HG03565 (cell line): Measurements from ENCODE around the gene METAP1.
"Not testable (repeated sequence)": the region's sequence is repeated elsewhere in the genome, so short reads cannot be mapped to it uniquely, and the experiment has no call there.

Experiments
- ATAC-seq: cut with Tn5 transposase; IDR thresholded peaks from one replicate; pipeline ENCODE4 v1.9.1; 2021; ENCODE audit warnings: mild to moderate bottlenecking, moderate library complexity; ENCODE audit not compliant: unreplicated experiment

Gene METAP1

DNA sequence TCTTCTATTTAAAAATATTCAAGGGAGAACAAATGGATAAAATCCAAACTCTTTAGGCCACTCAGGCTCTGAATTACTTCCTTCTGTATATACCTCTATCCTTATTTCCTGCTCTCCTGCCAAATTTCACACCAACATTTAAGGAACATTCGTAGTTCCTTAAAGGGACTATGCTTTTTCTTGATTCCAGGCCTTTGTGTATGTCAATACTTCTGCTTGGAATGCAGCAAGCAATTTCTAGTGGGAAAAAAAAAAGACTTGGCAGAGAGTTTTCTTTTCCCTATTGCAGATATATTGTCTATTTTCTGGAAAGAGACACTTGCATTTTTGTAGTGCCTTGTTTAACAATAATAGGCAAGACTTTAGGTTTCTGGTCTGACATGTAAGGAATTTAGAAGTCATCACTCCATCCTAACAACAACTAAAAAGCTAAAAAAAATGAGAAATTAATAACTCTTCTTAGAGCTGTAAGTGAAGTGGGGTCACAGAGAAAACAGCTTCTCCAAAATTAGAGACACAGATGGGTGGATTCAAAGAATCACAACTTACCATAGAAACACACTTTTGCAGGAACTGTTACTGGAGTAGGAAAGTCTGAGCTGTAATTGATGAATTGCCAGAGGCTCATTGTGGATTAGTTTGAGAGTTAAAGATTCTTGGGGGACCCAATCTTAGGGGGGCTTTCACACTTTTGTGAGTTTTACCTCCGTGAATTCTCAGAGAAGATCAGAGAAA lies 95.1 kb downstream of the METAP1 start:
- no peak for ATAC-seq

DNA sequence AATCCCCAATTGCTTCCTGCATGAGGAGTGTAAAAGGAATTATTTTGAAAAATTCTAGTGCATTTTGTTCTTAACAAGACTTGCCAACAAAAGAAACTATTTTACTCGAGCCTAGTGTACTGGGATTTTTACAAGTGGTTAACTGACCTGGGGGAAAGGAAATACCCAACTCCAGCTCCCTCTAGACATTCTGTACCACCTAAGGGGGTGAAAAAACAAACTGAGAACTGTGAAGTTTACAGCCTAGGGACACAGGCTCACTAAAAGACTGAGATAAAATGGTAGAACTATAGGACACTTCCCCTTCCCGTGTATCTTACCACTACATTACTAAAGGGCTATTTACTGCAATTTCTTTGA lies 95.7 kb downstream of the METAP1 start:
- ATAC-seq = no peak

- ATAC-seq = not testable (repeated sequence)
Observed at GRCh38 chr4:99091841-99092240, 96.3 kb downstream of the METAP1 start.

DNA sequence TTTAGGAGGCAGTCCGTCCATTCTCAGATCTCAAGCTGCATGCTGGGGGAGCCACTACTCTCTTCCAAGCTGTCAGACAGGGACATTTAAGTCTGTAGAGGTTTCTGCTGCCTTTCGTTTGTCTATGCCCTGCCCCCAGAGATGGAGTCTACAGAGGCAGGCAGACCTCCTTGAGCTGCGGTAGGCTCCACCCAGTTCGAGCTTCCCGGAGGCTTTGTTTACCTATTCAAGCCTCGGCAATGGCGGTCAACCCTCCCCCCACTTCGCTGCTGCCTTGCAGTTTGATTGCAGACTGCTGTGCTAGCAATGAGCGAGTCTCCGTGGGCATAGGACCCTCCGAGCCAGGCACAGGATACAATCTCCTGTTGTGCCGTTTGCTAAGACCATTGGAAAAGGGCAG lies 103.8 kb downstream of the METAP1 start:
- ATAC-seq = no peak

DNA sequence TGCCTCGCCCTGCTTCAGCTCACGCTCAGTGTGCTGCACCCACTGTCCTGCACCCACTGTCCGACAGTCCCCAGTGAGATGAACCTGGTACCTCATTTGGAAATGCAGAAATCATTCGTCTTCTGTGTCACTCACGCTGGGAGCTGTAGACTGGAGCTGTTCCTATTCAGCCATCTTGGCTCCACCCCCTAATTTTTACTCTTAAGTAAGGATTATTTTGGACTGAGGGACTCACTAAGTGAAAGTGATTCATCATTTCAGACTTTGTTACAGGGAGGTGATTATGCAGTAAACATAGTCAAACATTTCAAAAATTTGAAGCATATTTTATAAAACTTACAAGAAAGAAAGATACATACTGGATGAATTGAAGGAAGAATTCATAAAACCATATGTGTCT lies 104.3 kb downstream of the METAP1 start:
- ATAC-seq = not testable (repeated sequence)

GRCh38 chr4:99100876-99101275 lies 105.4 kb downstream of the METAP1 start:
- no peak for ATAC-seq

DNA sequence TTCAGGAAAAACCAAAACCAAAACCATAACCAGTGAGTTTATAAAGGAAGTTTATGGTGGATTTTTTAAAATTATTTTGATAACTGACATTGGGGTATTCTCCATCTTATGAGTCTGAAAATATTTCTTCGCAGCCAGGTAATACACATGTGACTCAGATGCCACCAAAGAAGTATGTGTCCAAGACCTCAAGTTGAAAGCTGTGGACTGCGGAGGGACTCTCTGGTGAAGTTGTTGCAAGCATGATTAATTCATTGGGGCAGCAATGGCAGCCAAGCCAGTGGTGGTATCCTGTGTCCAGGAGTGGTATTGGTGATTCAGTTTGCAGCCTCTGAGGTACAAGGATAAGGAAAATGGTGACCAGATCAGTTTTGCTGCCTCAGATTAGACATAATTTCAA lies 107.1 kb downstream of the METAP1 start:
- ATAC-seq = no peak

GRCh38 chr4:99103166-99103565 lies 107.6 kb downstream of the METAP1 start:
- no peak for ATAC-seq

DNA sequence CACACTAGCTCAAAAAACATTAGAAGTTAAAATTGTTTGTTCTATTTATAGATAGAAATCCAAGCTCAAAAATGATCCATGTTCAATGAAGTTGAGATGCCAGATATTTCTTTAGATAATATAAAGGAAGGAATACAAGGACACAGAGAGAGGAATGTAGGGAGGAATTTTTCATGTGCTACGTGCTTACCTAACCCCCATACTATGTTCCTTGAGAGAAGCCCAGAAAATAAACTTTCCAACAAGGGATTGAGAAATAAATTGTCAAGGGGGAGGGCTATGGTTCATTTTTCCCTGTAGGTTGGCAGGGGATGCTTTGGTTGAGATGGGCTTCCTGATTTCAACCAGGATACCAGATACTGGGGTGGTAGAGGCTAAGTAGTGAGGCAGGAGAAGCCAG lies 108.6 kb downstream of the METAP1 start:
- no peak for ATAC-seq

GRCh38 chr4:99109286-99109685 lies 113.8 kb downstream of the METAP1 start:
- not testable (repeated sequence) for ATAC-seq
